Measurements from ENCODE around the gene TMEM139. TPM values are rescaled to one million over a fixed set of nuclear protein-coding genes. Genes with fewer than 3 reads are reported as not detected.

TMEM139 gene
- total RNA-seq, 1 experiment from 2014 or later, result 2.0 TPM

- intact Hi-C loops (cut with micrococcal nuclease; ENCODE audit: unreplicated experiment) (no loop called here), in situ Hi-C loops (cut with HindIII; ENCODE audit: low pct_unique_long_range_greater_than_20kb, low sequenced_read_pairs) (no loop called here)
- ChIA-PET CTCF (no interaction called here), POLR2A (no interaction called here)
- no peak overlapping the region for H3K4me3 ChIP-seq (ENCODE audit: low read depth in 2 of 2, low read length in 2 of 2)
- TF ChIP-seq POLR2AphosphoS5 (IDR thresholded peaks at IDR 0.05; ENCODE audit: low read depth, low read length), result no peak
- TF ChIP-seq REST (IDR thresholded peaks at IDR 0.05; ENCODE audit: insufficient read depth in 1 of 2, low read depth in 2 of 2, low read length in 1 of 2), result no peak
- no peak for TF ChIP-seq TCF7L2 (IDR thresholded peaks at IDR 0.05; ENCODE audit: low read depth, low read length)
- no peak for TF ChIP-seq SIN3A (IDR thresholded peaks at IDR 0.05; ENCODE audit: borderline replicate concordance, insufficient read depth, low read depth, low read length)
- TF ChIP-seq CTCF (IDR thresholded peaks at IDR 0.05), result no peak
- H3K9me3 ChIP-seq (ENCODE audit: control insufficient read depth, insufficient read depth, low read depth, low read length), result peaks cover 4% of the 10 kb centered on the region; the same call in 1 of the 2 replicates
- H3K27me3 ChIP-seq (ENCODE audit: control insufficient read depth, insufficient read depth, low read length), result no peaks in the 10 kb centered on the region
- DNase-seq (ENCODE audit: low read depth, low spot score) (no peak), ATAC-seq (no peak)
- H3K4me1 ChIP-seq (ENCODE audit: control insufficient read depth, insufficient read depth, low read length), result peaks cover 13% of the 10 kb centered on the region
- BruUV-seq (replicated peaks), result no TSS peak
- H3K27ac ChIP-seq (ENCODE audit: low read length), result no peak overlapping the region
- peaks cover 19% of the 10 kb centered on the region for H3K36me3 ChIP-seq (ENCODE audit: control insufficient read depth, insufficient read depth, low read length)
Observed at GRCh38 chr7:143290293-143290692, 5.5 kb downstream of the TMEM139 start.

GRCh38 chr7:143292876-143293275 lies 8.1 kb downstream of the TMEM139 start:
- CTCF ChIA-PET, result no interaction called here
- in situ Hi-C loops (cut with HindIII; ENCODE audit: low pct_unique_long_range_greater_than_20kb, low sequenced_read_pairs), result no loop called here
- Histone ChIP-seq H3K27me3 (ENCODE audit: control insufficient read depth, insufficient read depth, low read length) (no peaks in the 10 kb centered on the region), H3K9me3 (ENCODE audit: control insufficient read depth, insufficient read depth, low read depth, low read length) (no peaks in the 10 kb centered on the region), H3K4me1 (ENCODE audit: control insufficient read depth, insufficient read depth, low read length) (peaks cover 7% of the 10 kb centered on the region), H3K27ac (ENCODE audit: low read length) (no peak overlapping the region), H3K36me3 (ENCODE audit: control insufficient read depth, insufficient read depth, low read length) (peaks cover 35% of the 10 kb centered on the region), H3K4me3 (ENCODE audit: low read depth in 2 of 2, low read length in 2 of 2) (no peak overlapping the region)
- POLR2A ChIA-PET, result no interaction called here
- intact Hi-C loops (cut with micrococcal nuclease; ENCODE audit: unreplicated experiment), result no loop called here
- no TSS peak for BruUV-seq (replicated peaks)
- DNase-seq (ENCODE audit: low read depth, low spot score), result no peak
- ATAC-seq, result no peak
- TF ChIP-seq POLR2AphosphoS5 (IDR thresholded peaks at IDR 0.05; ENCODE audit: low read depth, low read length) (no peak), TCF7L2 (IDR thresholded peaks at IDR 0.05; ENCODE audit: low read depth, low read length) (no peak), SIN3A (IDR thresholded peaks at IDR 0.05; ENCODE audit: borderline replicate concordance, insufficient read depth, low read depth, low read length) (no peak), CTCF (IDR thresholded peaks at IDR 0.05) (no peak), REST (IDR thresholded peaks at IDR 0.05; ENCODE audit: insufficient read depth in 1 of 2, low read depth in 2 of 2, low read length in 1 of 2) (no peak)
